ENCODE results near the gene GULP1. TPM values are rescaled to one million over a fixed set of nuclear protein-coding genes. Genes with fewer than 3 reads are reported as not detected.

GULP1 gene
- total RNA-seq, 1 experiment from 2014 or later, result 32.9 TPM

- DNase-seq (ENCODE audit: low read depth), result no peak
These were observed 124.0 kb downstream of the GULP1 start for GRCh38 chr2:188415754-188416083.

- DNase-seq (ENCODE audit: low read depth), result no peak
These were observed 124.7 kb downstream of the GULP1 start for GRCh38 chr2:188416367-188416766.

- no peak for DNase-seq (ENCODE audit: low read depth)
These were observed 131.1 kb downstream of the GULP1 start for GRCh38 chr2:188422726-188423125.

- DNase-seq (ENCODE audit: low read depth), result no peak
These were observed 133.6 kb downstream of the GULP1 start for GRCh38 chr2:188425266-188425665.

GRCh38 chr2:188426121-188426520 lies 134.4 kb downstream of the GULP1 start:
- no peak for DNase-seq (ENCODE audit: low read depth)

GRCh38 chr2:188430705-188431104 lies 139.0 kb downstream of the GULP1 start:
- DNase-seq (ENCODE audit: low read depth), result no peak

- no peak for DNase-seq (ENCODE audit: low read depth)
These were observed 142.3 kb downstream of the GULP1 start for GRCh38 chr2:188434018-188434417.

- DNase-seq (ENCODE audit: low read depth), result no peak
These were observed 143.4 kb downstream of the GULP1 start for GRCh38 chr2:188435115-188435514.

GRCh38 chr2:188437537-188437936 lies 145.9 kb downstream of the GULP1 start:
- no peak for DNase-seq (ENCODE audit: low read depth)

GRCh38 chr2:188439986-188440385 lies 148.3 kb downstream of the GULP1 start:
- no peak for DNase-seq (ENCODE audit: low read depth)

- DNase-seq (ENCODE audit: low read depth), result no peak
These were observed 149.2 kb downstream of the GULP1 start for GRCh38 chr2:188440849-188441248.

GRCh38 chr2:188441288-188441947 lies 149.7 kb downstream of the GULP1 start:
- no peak for DNase-seq (ENCODE audit: low read depth)

GRCh38 chr2:188443207-188443606 lies 151.5 kb downstream of the GULP1 start:
- DNase-seq (ENCODE audit: low read depth), result no peak

- DNase-seq (ENCODE audit: low read depth), result no peak
These were observed 152.6 kb downstream of the GULP1 start for GRCh38 chr2:188444106-188444835.

GRCh38 chr2:188449561-188449960 lies 157.9 kb downstream of the GULP1 start:
- no peak for DNase-seq (ENCODE audit: low read depth)

GRCh38 chr2:188449971-188450370 lies 158.3 kb downstream of the GULP1 start:
- DNase-seq (ENCODE audit: low read depth), result no peak

GRCh38 chr2:188450732-188451483 lies 159.2 kb downstream of the GULP1 start:
- no peak for DNase-seq (ENCODE audit: low read depth)

GRCh38 chr2:188452084-188452483 lies 160.4 kb downstream of the GULP1 start:
- no peak for DNase-seq (ENCODE audit: low read depth)

GRCh38 chr2:188456114-188456909 lies 164.6 kb downstream of the GULP1 start:
- peak; percentile 19 for DNase-seq (ENCODE audit: low read depth)

- DNase-seq (ENCODE audit: low read depth), result no peak
These were observed 167.4 kb downstream of the GULP1 start for GRCh38 chr2:188459061-188459460.

- DNase-seq (ENCODE audit: low read depth), result peak; percentile 39
These were observed 174.4 kb downstream of the GULP1 start for GRCh38 chr2:188466078-188466477.

- DNase-seq (ENCODE audit: low read depth), result peak; percentile 71
These were observed 175.1 kb downstream of the GULP1 start for GRCh38 chr2:188466761-188467160.
